ENCODE results near the gene BCL7C.

DNA sequence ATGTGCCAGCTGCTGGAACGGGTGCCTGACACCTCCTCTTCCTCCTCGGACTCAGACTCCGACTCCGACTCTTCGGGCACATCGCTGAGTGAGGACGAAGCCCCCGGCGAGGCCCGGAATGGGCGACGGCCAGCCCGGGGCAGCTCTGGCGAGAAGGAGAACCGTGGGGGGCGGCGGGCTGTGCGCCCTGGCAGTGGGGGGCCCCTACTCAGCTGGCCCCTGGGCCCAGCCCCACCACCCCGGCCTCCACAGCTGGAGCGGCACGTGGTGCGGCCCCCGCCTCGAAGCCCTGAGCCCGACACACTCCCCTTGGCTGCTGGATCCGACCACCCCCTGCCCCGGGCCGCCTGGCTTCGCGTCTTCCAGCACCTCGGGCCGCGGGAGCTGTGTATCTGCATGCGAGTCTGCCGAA is 36.3 kb upstream of the BCL7C start:
- no peak for TF ChIP-seq HDGF (IDR thresholded peaks at IDR 0.05; ENCODE audit: borderline replicate concordance)
- TF ChIP-seq, protein P1, sequence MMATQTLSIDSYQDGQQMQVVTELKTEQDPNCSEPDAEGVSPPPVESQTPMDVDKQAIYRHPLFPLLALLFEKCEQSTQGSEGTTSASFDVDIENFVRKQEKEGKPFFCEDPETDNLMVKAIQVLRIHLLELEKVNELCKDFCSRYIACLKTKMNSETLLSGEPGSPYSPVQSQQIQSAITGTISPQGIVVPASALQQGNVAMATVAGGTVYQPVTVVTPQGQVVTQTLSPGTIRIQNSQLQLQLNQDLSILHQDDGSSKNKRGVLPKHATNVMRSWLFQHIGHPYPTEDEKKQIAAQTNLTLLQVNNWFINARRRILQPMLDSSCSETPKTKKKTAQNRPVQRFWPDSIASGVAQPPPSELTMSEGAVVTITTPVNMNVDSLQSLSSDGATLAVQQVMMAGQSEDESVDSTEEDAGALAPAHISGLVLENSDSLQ (IDR thresholded peaks at IDR 0.05), result no peak
- no peak for TF ChIP-seq ZNF384 (IDR thresholded peaks at IDR 0.05)
- no peak for TF ChIP-seq FOXM1 (IDR thresholded peaks at IDR 0.05; ENCODE audit: borderline replicate concordance)
- no peak for TF ChIP-seq SUZ12 (IDR thresholded peaks at IDR 0.05)
- no peak for TF ChIP-seq SP1 (IDR thresholded peaks at IDR 0.05)
- no peak for TF ChIP-seq ARNT (IDR thresholded peaks at IDR 0.05)

Data from HEK293T (cell line).